ENCODE data around the gene RAD23B. TPM values are rescaled to one million over a fixed set of nuclear protein-coding genes. Genes with fewer than 3 reads are reported as not detected.

The RAD23B gene
- polyA plus RNA-seq, 2 donors = 38.6 to 58.2 TPM

DNA sequence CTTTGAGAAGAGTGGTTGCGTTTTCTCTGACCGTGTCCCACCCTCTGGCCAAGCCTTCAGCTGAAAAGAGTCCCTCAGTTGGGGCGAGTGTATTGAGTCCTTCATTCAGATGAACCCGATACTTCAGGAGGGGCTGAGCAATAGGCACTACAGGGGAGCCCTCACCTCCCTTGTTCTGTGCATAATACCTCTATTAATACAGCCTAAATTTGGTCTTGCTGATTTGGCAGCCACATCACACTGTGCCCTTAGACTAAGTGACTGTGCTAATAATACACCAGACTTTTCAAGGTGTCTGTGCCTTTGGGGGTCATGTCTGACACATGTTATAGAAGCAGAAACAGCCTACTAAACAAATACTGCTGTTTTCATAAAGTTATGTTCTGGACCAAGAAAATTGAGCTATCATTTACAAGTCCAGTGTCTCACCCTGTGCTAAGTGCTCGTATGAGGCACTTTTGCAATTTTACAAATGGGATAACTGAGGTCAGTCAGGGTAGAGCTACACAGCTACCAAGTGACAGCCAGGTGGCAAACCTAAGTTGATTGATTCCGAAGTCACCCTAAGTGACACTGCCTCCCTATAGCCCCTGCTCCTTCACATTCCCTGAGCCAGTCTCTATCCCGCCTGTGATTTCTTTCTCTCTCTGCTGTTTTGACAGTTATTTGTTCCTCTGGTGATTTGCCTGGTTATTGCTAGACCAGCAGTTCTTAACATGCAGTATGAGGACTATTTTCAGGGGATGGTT lies 56.0 kb downstream of the RAD23B start:
- H3K27ac ChIP-seq (ENCODE audit: low read depth in 2 of 2, low read length in 1 of 2) = no peak overlapping the region
- WGBS, 2 donors = 91 to 96% methylated on average over 7 of the region's 7 CpGs

DNA sequence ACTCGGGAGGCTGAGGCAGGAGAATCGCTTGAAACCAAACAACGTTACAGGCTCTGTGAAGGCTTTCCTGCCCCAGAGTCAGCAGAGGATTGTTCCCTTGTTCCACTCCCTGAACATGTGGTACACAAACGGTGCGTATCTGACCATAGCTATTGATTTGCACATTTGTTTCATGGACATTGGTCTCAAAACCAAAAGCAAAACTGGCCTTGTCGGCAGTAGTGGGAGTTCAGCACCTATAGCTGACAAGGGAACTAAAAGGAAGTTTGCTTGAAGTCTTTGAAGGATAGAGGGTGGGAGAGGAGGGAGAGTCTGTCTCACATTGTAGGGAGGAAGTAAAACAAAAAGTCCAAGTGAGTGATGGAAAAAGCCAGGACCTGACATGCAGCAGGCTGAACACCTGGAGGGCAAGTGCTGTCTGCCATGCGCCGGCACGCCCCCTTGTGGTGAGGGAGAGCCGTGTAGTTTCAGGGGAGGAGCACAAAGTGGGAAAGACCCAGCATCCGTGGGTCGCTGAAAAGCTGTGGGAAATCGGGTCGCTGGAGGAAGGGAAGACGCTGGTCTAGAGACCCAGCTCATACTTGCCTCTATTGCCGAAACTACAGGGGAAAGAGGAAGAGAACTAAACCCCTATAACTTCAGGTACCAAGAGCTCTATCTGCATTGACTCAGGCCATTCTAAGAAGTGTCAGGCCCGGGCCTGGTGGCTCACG lies 58.0 kb downstream of the RAD23B start:
- peak overlapping the region in 1 of 2 donors; percentile 15 for H3K27ac ChIP-seq (ENCODE audit: low read depth in 2 of 2, low read length in 1 of 2)
- 29 to 30% methylated on average over 18 of the region's 18 CpGs for WGBS, 2 donors

More for the DNA sequence above, 56.0 kb downstream of the RAD23B start:
- H3K9me3 ChIP-seq (ENCODE audit: control insufficient read depth in 2 of 2, insufficient read depth in 1 of 2, low read depth in 1 of 2, low read length in 1 of 2) = no peaks in the 10 kb centered on the region
- H3K4me1 ChIP-seq (ENCODE audit: control insufficient read depth in 2 of 2, insufficient read depth in 2 of 2, low read length in 1 of 2) = peaks cover 0 to 7% of the 10 kb centered on the region in 2 donors
- no peaks in the 10 kb centered on the region for H3K27me3 ChIP-seq (ENCODE audit: control insufficient read depth in 1 of 2, insufficient read depth in 2 of 2, low read length in 2 of 2)
- no peaks in the 10 kb centered on the region for H3K36me3 ChIP-seq (ENCODE audit: control insufficient read depth in 2 of 2, insufficient read depth in 2 of 2, low read length in 1 of 2)
- H3K4me3 ChIP-seq (ENCODE audit: low read depth in 1 of 2, low read length in 2 of 2) = no peak overlapping the region

DNA sequence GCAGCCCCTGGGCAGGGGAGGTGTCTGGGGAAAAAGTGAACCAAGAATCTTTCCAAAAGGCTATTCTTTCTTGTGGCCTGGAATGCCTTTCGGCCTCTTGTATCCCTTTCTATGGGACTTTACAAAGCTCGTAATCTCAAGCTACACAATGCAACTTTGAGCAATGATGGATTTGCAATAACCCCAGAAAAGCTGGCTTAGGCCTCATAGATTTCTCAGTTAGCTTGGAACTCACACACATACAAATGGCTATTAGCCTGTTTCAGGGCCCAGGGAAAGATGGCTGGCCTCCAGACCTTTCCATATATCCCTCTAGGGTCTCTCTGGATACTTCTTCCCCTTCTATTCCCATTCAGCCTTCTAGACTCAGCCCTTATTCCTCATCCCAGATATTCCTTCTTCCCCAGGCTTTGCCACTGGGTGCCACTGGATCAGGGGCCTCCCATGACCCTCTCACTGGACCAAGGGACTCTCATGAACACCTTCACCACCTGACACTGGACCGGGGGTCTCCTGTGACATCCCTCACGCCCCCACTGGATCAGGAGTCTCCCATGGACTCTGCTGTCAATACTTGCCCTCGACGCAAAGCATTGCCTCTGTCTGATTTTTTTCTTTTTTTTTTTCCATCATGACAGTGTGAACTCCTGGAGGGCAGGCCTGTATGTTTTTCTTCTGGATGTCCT lies 59.5 kb downstream of the RAD23B start:
- H3K27ac ChIP-seq (ENCODE audit: low read depth in 2 of 2, low read length in 1 of 2) = no peak overlapping the region
- peaks cover 0 to 3% of the 10 kb centered on the region in 2 donors for H3K4me1 ChIP-seq (ENCODE audit: control insufficient read depth in 2 of 2, insufficient read depth in 2 of 2, low read length in 1 of 2)
- H3K27me3 ChIP-seq (ENCODE audit: control insufficient read depth in 1 of 2, insufficient read depth in 2 of 2, low read length in 2 of 2) = no peaks in the 10 kb centered on the region
- H3K4me3 ChIP-seq (ENCODE audit: low read depth in 1 of 2, low read length in 2 of 2) = no peak overlapping the region
- WGBS, 2 donors = 92% methylated on average over 6 of the region's 6 CpGs
- H3K36me3 ChIP-seq (ENCODE audit: control insufficient read depth in 2 of 2, insufficient read depth in 2 of 2, low read length in 1 of 2) = no peaks in the 10 kb centered on the region
- H3K9me3 ChIP-seq (ENCODE audit: control insufficient read depth in 2 of 2, insufficient read depth in 1 of 2, low read depth in 1 of 2, low read length in 1 of 2) = no peaks in the 10 kb centered on the region

More for the DNA sequence above, 58.0 kb downstream of the RAD23B start:
- Histone ChIP-seq H3K4me3 (ENCODE audit: low read depth in 1 of 2, low read length in 2 of 2) (no peak overlapping the region), H3K36me3 (ENCODE audit: control insufficient read depth in 2 of 2, insufficient read depth in 2 of 2, low read length in 1 of 2) (no peaks in the 10 kb centered on the region), H3K4me1 (ENCODE audit: control insufficient read depth in 2 of 2, insufficient read depth in 2 of 2, low read length in 1 of 2) (peaks cover 0 to 7% of the 10 kb centered on the region in 2 donors), H3K27me3 (ENCODE audit: control insufficient read depth in 1 of 2, insufficient read depth in 2 of 2, low read length in 2 of 2) (no peaks in the 10 kb centered on the region), H3K9me3 (ENCODE audit: control insufficient read depth in 2 of 2, insufficient read depth in 1 of 2, low read depth in 1 of 2, low read length in 1 of 2) (no peaks in the 10 kb centered on the region)

DNA sequence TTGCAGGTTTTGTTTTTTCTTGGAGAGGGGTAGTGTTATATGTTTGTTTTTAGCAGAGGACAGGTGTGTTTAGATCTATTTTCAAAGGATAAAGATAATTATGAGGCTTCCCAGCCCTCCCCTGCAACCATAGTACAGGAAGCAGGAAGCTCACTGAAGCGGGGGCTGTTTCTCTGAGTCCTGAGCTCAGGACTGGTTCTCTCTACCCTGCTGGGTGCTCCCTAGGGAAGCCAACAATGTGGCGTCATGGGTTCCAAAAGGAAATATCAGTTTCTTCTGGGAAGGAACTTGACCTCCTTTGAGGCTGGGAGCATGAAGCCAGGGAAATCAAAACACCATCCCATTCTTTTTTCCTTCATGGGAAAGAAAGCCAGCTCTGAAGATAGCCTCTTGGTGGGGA lies 62.2 kb downstream of the RAD23B start:
- Histone ChIP-seq H3K4me3 (ENCODE audit: low read depth in 1 of 2, low read length in 2 of 2) (no peak overlapping the region), H3K9me3 (ENCODE audit: control insufficient read depth in 2 of 2, insufficient read depth in 1 of 2, low read depth in 1 of 2, low read length in 1 of 2) (peaks cover 0 to 3% of the 10 kb centered on the region in 2 donors), H3K27ac (ENCODE audit: low read depth in 2 of 2, low read length in 1 of 2) (no peak overlapping the region), H3K27me3 (ENCODE audit: control insufficient read depth in 1 of 2, insufficient read depth in 2 of 2, low read length in 2 of 2) (no peaks in the 10 kb centered on the region), H3K36me3 (ENCODE audit: control insufficient read depth in 2 of 2, insufficient read depth in 2 of 2, low read length in 1 of 2) (no peaks in the 10 kb centered on the region), H3K4me1 (ENCODE audit: control insufficient read depth in 2 of 2, insufficient read depth in 2 of 2, low read length in 1 of 2) (no peaks in the 10 kb centered on the region)
- WGBS, 2 donors = 65 to 66% methylated on average over 2 of the region's 2 CpGs

DNA sequence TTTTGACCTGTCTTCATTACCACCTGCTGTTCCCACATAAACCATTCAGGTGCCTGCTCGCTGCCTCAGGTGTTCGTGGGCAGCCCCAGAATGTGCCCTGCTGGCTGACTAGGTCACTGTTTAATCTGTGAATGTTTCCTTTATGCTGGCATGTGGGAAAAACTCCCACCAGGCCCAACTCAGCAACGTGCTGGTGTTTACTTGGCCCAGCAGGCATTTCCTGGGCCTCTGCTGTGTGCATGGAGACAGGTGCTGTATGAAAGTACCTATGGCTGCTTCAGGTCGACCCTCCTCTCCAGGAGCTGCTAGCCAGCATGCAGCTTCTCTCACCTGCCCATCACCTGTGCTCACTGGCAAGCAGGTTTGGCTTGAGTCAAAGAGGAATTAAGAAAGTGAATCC lies 65.8 kb downstream of the RAD23B start:
- H3K27me3 ChIP-seq (ENCODE audit: control insufficient read depth in 1 of 2, insufficient read depth in 2 of 2, low read length in 2 of 2) = no peaks in the 10 kb centered on the region
- peaks cover 0 to 3% of the 10 kb centered on the region in 2 donors for H3K9me3 ChIP-seq (ENCODE audit: control insufficient read depth in 2 of 2, insufficient read depth in 1 of 2, low read depth in 1 of 2, low read length in 1 of 2)
- no peaks in the 10 kb centered on the region for H3K36me3 ChIP-seq (ENCODE audit: control insufficient read depth in 2 of 2, insufficient read depth in 2 of 2, low read length in 1 of 2)
- WGBS, 2 donors = 40 to 44% methylated on average over 4 of the region's 4 CpGs
- H3K4me1 ChIP-seq (ENCODE audit: control insufficient read depth in 2 of 2, insufficient read depth in 2 of 2, low read length in 1 of 2) = no peaks in the 10 kb centered on the region
- no peak overlapping the region for H3K27ac ChIP-seq (ENCODE audit: low read depth in 2 of 2, low read length in 1 of 2)
- H3K4me3 ChIP-seq (ENCODE audit: low read depth in 1 of 2, low read length in 2 of 2) = no peak overlapping the region

DNA sequence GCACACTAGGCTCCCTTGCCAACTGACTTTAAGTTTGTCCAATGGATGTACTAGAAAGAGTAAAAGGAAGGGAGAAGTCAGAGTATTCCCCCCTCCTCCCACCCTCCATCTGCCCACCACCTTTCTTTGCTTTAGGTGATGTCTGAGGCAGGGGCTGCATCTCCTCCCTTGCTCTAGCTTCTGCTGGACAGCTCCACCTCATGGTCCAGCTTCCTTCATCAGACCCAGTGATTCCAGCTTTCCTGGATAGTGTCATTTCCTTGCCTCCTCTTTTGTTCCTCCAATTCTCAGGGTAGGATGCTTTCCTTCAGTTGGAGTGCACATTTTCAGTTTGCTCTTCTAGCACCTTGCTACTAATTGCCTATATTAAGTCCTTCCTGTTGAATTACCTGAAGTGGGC lies 67.4 kb downstream of the RAD23B start:
- peaks cover 0 to 3% of the 10 kb centered on the region in 2 donors for H3K9me3 ChIP-seq (ENCODE audit: control insufficient read depth in 2 of 2, insufficient read depth in 1 of 2, low read depth in 1 of 2, low read length in 1 of 2)
- H3K4me1 ChIP-seq (ENCODE audit: control insufficient read depth in 2 of 2, insufficient read depth in 2 of 2, low read length in 1 of 2) = no peaks in the 10 kb centered on the region
- H3K27me3 ChIP-seq (ENCODE audit: control insufficient read depth in 1 of 2, insufficient read depth in 2 of 2, low read length in 2 of 2) = no peaks in the 10 kb centered on the region
- no peak overlapping the region for H3K27ac ChIP-seq (ENCODE audit: low read depth in 2 of 2, low read length in 1 of 2)
- H3K4me3 ChIP-seq (ENCODE audit: low read depth in 1 of 2, low read length in 2 of 2) = no peak overlapping the region
- no peaks in the 10 kb centered on the region for H3K36me3 ChIP-seq (ENCODE audit: control insufficient read depth in 2 of 2, insufficient read depth in 2 of 2, low read length in 1 of 2)

DNA sequence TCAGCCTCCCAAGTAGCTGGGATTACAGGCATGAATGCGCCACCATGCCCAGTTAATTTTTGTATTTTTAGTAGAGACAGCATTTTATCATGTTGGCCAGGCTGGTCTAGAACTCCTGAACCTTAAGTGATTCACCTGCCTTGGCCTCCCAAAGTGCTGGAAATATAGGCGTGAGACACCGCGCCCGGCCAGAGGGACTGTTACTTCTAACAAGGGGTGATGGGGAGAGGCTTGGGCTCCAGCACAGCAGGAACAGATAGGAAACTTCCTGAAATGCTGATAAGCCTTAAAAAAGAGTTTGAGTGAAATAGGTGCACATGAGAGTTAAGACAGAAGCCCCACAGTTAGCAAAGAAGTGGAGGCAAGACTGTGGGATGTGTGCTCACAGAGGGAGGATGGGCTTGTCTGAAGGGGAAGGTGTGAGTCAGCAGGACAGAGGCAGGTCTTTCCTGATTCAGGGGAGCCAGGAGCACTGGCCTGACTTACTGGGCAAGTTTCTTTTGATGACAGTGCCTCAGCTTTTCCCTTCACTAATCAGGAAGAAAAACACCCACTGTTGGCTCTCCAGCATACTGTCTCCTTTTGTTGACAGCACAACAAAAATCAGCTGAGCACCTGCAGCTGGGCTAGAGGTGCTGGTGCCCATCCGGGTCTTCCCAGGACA lies 68.4 kb downstream of the RAD23B start:
- peak overlapping the region; percentile 47 to 85 for H3K27ac ChIP-seq (ENCODE audit: low read depth in 2 of 2, low read length in 1 of 2)

DNA sequence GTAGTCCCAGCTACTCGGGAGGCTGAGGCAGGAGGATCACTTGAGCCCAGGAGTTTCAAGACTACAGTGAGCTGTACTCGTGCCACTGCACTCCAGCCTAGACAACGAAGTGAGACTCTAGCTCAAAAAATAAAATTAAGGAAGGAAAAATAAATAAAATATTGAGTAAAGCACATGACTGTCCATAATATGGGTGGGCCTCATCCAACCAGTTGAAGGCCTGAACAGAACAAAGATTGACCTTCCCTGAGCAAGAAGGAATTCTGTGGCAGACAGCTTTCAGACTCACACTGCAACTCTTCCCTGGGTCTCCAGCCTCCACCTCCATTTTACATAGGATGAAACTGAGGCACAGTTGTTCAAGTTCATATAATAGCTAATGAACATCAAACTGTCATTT lies 72.3 kb downstream of the RAD23B start:
- 85 to 89% methylated on average over 3 of the region's 3 CpGs for WGBS, 2 donors
- Histone ChIP-seq H3K9me3 (ENCODE audit: control insufficient read depth in 2 of 2, insufficient read depth in 1 of 2, low read depth in 1 of 2, low read length in 1 of 2) (no peaks in the 10 kb centered on the region), H3K4me1 (ENCODE audit: control insufficient read depth in 2 of 2, insufficient read depth in 2 of 2, low read length in 1 of 2) (no peaks in the 10 kb centered on the region), H3K36me3 (ENCODE audit: control insufficient read depth in 2 of 2, insufficient read depth in 2 of 2, low read length in 1 of 2) (no peaks in the 10 kb centered on the region), H3K4me3 (ENCODE audit: low read depth in 1 of 2, low read length in 2 of 2) (no peak overlapping the region), H3K27ac (ENCODE audit: low read depth in 2 of 2, low read length in 1 of 2) (no peak overlapping the region), H3K27me3 (ENCODE audit: control insufficient read depth in 1 of 2, insufficient read depth in 2 of 2, low read length in 2 of 2) (no peaks in the 10 kb centered on the region)

More for the DNA sequence above, 68.4 kb downstream of the RAD23B start:
- WGBS, 2 donors = 80 to 81% methylated on average over 6 of the region's 6 CpGs
- H3K4me1 ChIP-seq (ENCODE audit: control insufficient read depth in 2 of 2, insufficient read depth in 2 of 2, low read length in 1 of 2) = no peaks in the 10 kb centered on the region
- no peak overlapping the region for H3K4me3 ChIP-seq (ENCODE audit: low read depth in 1 of 2, low read length in 2 of 2)
- H3K36me3 ChIP-seq (ENCODE audit: control insufficient read depth in 2 of 2, insufficient read depth in 2 of 2, low read length in 1 of 2) = no peaks in the 10 kb centered on the region
- H3K9me3 ChIP-seq (ENCODE audit: control insufficient read depth in 2 of 2, insufficient read depth in 1 of 2, low read depth in 1 of 2, low read length in 1 of 2) = peaks cover 0 to 3% of the 10 kb centered on the region in 2 donors
- H3K27me3 ChIP-seq (ENCODE audit: control insufficient read depth in 1 of 2, insufficient read depth in 2 of 2, low read length in 2 of 2) = no peaks in the 10 kb centered on the region

DNA sequence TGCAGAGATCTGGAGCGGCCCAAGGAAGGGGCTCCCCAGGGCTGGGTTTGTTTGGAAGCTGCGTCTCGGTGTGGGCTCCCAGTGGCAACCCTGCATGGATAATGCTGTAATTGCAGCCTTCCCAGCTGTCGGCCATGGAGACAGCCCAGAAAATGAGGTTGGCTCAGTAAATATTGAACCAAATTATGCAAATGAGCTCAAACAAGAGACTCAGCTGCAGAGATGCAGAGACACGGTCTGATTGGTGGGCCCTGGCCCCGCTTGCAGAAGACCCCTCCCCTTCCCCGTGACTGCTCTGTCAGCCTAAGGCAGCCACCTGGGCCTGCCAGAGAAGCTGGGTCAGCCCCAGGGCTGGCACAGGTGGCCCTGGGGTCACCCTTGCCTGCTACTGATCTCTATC lies 75.9 kb downstream of the RAD23B start:
- Histone ChIP-seq H3K36me3 (ENCODE audit: control insufficient read depth in 2 of 2, insufficient read depth in 2 of 2, low read length in 1 of 2) (no peaks in the 10 kb centered on the region), H3K27ac (ENCODE audit: low read depth in 2 of 2, low read length in 1 of 2) (no peak overlapping the region), H3K9me3 (ENCODE audit: control insufficient read depth in 2 of 2, insufficient read depth in 1 of 2, low read depth in 1 of 2, low read length in 1 of 2) (no peaks in the 10 kb centered on the region), H3K27me3 (ENCODE audit: control insufficient read depth in 1 of 2, insufficient read depth in 2 of 2, low read length in 2 of 2) (no peaks in the 10 kb centered on the region), H3K4me1 (ENCODE audit: control insufficient read depth in 2 of 2, insufficient read depth in 2 of 2, low read length in 1 of 2) (no peaks in the 10 kb centered on the region), H3K4me3 (ENCODE audit: low read depth in 1 of 2, low read length in 2 of 2) (no peak overlapping the region)
- whole genome bisulfite sequencing, 2 donors = 65 to 71% methylated on average over 7 of the region's 7 CpGs
